Measurements from ENCODE around the gene STK11IP. TPM values are rescaled to one million over a fixed set of nuclear protein-coding genes. Genes with fewer than 3 reads are reported as not detected.

STK11IP gene
- total and polyA plus RNA-seq, 2 donors (not counting 1 experiment from before 2014, with no cell fraction given) = 46.8 to 55.6 TPM

- Histone ChIP-seq H3K4me3 (ENCODE audit: control extremely low read depth in 1 of 5, extremely low read depth in 1 of 5, insufficient read depth in 1 of 5, low read depth in 2 of 5, low read length in 4 of 5) (no peak overlapping the region), H2AFZ (ENCODE audit: insufficient read depth, low read depth, low read length, poor library complexity, severe bottlenecking) (no peak overlapping the region), H3K27ac (ENCODE audit: low read length in 2 of 2) (no peak overlapping the region), H3K9ac (ENCODE audit: low read length) (no peak overlapping the region), H3K36me3 (replicated peaks in 1 of 2; ENCODE audit: control extremely low read depth in 1 of 2, control insufficient read depth in 1 of 2, extremely low read depth in 1 of 2, insufficient read depth in 2 of 2, low read length in 1 of 2) (no peaks in the 10 kb centered on the region), H3K4me1 (ENCODE audit: control insufficient read depth in 2 of 2, insufficient read depth in 2 of 2, low read length in 2 of 2) (no peaks in the 10 kb centered on the region), H3K4me2 (replicated peaks; ENCODE audit: low read depth, low read length, poor library complexity, severe bottlenecking) (no peak overlapping the region), H3K27me3 (replicated peaks in 1 of 4; ENCODE audit: control extremely low read depth in 1 of 4, control insufficient read depth in 3 of 4, insufficient read depth in 4 of 4, low read length in 3 of 4) (peaks cover 0 to 9% (median 0%) of the 10 kb centered on the region in 4 experiments), H4K20me1 (ENCODE audit: control insufficient read depth, insufficient read depth, low read length, poor library complexity, severe bottlenecking) (no peaks in the 10 kb centered on the region), H3K79me2 (ENCODE audit: control insufficient read depth, insufficient read depth, low read length) (no peaks in the 10 kb centered on the region), H3K9me3 (ENCODE audit: control extremely low read depth in 1 of 3, control insufficient read depth in 2 of 3, insufficient read depth in 1 of 3, low read length in 2 of 3) (peaks cover 0 to 5% (median 0%) of the 10 kb centered on the region in 3 donors)
- no peak overlapping the region for H3K4me3 Mint-ChIP-seq
- WGBS (ENCODE audit: insufficient coverage) = 91% methylated on average over 30 of the region's 35 CpGs
- H3K9me3 Mint-ChIP-seq (ENCODE audit: insufficient read depth) = no peaks in the 10 kb centered on the region
- H3K27ac Mint-ChIP-seq = no peak overlapping the region
- H3K4me1 Mint-ChIP-seq = no peaks in the 10 kb centered on the region
- POLR2A ChIA-PET = no interaction called here
- CTCF ChIA-PET = interaction anchor here (1.4 to 2.5 kb wide), 3 partner anchors 10 to 127 kb away, joined by 3 to 6 read pairs (median 5); no protein-coding TSS in a partner anchor
- intact Hi-C loops (cut with micrococcal nuclease) = no loop called here
- ATAC-seq (ENCODE audit: low read depth) = no peak
- no peak for TF ChIP-seq EZH2 (IDR thresholded peaks at IDR 0.05; ENCODE audit: borderline replicate concordance, insufficient read depth, low read depth, low read length, poor library complexity, severe bottlenecking)
- no peak for TF ChIP-seq CTCF (IDR thresholded peaks at IDR 0.05)
- peaks cover 37% of the 10 kb centered on the region for H3K27me3 Mint-ChIP-seq
- DNase-seq = no peak
These were observed 35.3 kb upstream of the STK11IP start for GRCh38 chr2:219562049-219563020.
